ENCODE measurements around the gene ERBB3.

GRCh38 chr12:56102683-56103065 lies 22.7 kb downstream of the ERBB3 start:
- TF ChIP-seq EP300 (IDR thresholded peaks at IDR 0.05; ENCODE audit: borderline replicate concordance in 1 of 2, low read depth in 1 of 2, low read length in 1 of 2): no peak
- no peak for TF ChIP-seq CHD2 (IDR thresholded peaks at IDR 0.05; ENCODE audit: low read length, partially characterized antibody)
- no peak for TF ChIP-seq CTCF (IDR thresholded peaks at IDR 0.05)
- TF ChIP-seq MXI1 (IDR thresholded peaks at IDR 0.05; ENCODE audit: low read depth, low read length): no peak
- no peak for TF ChIP-seq TAF1 (IDR thresholded peaks at IDR 0.05; ENCODE audit: borderline replicate concordance, low read depth, low read length)
- TF ChIP-seq SMC3 (IDR thresholded peaks at IDR 0.05; ENCODE audit: low read depth, low read length): no peak
- no peak for TF ChIP-seq MAX (IDR thresholded peaks at IDR 0.05; ENCODE audit: low read depth)

Data from SK-N-SH (cell line).